Keratinocyte (primary cell): ENCODE measurements around the gene TDRD1. TPM values are rescaled to one million over a fixed set of nuclear protein-coding genes. Genes with fewer than 3 reads are reported as not detected.

Experiments used
- DNase-seq: peaks from one replicate; pipeline ENCODE4 v3.0.0-alpha.2; 2011; ENCODE audit warnings: low read depth, missing footprints, low spot score
- FAIRE-seq: peaks from 2 replicates; lab custom pipeline; 2011; peaks lifted over from hg19 to GRCh38; lab: Jason Lieb, UNC
- H2AFZ ChIP-seq: 2 replicates; pipeline ENCODE4 v1.6.0; 2012; ENCODE audit warnings: low read length, control low read depth, inconsistent platforms; ENCODE audit not compliant: control insufficient read depth
- H3K27ac ChIP-seq: 2 replicates; pipeline ENCODE4 v1.5.1; 2011; ENCODE audit warnings: low read length; ENCODE audit not compliant: control insufficient read depth, insufficient read depth
- H3K27me3 ChIP-seq: 3 replicates; pipeline ENCODE4 v1.6.0; 2011; ENCODE audit warnings: low read length; ENCODE audit not compliant: control insufficient read depth, insufficient read depth; ENCODE audit errors: extremely low read depth
- H3K36me3 ChIP-seq, 2 experiments: 2 replicates in 1 of 2; 3 replicates in 1 of 2; pipeline ENCODE4 v1.5.1; 2011; ENCODE audit warnings: low read length in 2 of 2, mild to moderate bottlenecking in 1 of 2; ENCODE audit not compliant: control insufficient read depth in 2 of 2, insufficient read depth in 2 of 2; ENCODE audit errors: extremely low read depth in 1 of 2
- H3K4me1 ChIP-seq: 3 replicates; pipeline ENCODE4 v1.5.1; 2011; ENCODE audit warnings: low read length; ENCODE audit not compliant: control insufficient read depth, insufficient read depth; ENCODE audit errors: extremely low read depth
- H3K4me2 ChIP-seq: 3 replicates; pipeline ENCODE4 v1.6.0; 2011; ENCODE audit warnings: low read depth, low read length; ENCODE audit not compliant: control insufficient read depth, insufficient read depth; ENCODE audit errors: extremely low read depth
- H3K4me3 ChIP-seq, 3 experiments: fragments of 200-600 bp in 1 of 3; sonication (generic) in 1 of 3; 2 replicates in 2 of 3; 3 replicates in 1 of 3; pipeline ENCODE4 v1.5.1; 2011 to 2016; ENCODE audit warnings: low read length in 3 of 3, mild to moderate bottlenecking in 3 of 3, control low read depth in 2 of 3, inconsistent platforms in 1 of 3, low read depth in 1 of 3, mixed read lengths in 1 of 3, mixed run types in 1 of 3, moderate library complexity in 1 of 3; ENCODE audit not compliant: control insufficient read depth in 2 of 3, insufficient read depth in 2 of 3; ENCODE audit errors: extremely low read depth in 1 of 3
- H3K79me2 ChIP-seq: 2 replicates; pipeline ENCODE4 v1.6.0; 2012; ENCODE audit warnings: low read length; ENCODE audit not compliant: control insufficient read depth, insufficient read depth
- H3K9ac ChIP-seq: 3 replicates; pipeline ENCODE4 v1.6.0; 2011; ENCODE audit warnings: low read length; ENCODE audit not compliant: control insufficient read depth, insufficient read depth; ENCODE audit errors: extremely low read depth
- H3K9me1 ChIP-seq: 3 replicates; pipeline ENCODE4 v1.6.0; 2011; ENCODE audit warnings: low read length; ENCODE audit not compliant: control insufficient read depth, insufficient read depth; ENCODE audit errors: extremely low read depth
- H3K9me3 ChIP-seq: 2 replicates; pipeline ENCODE4 v1.5.1; 2012; ENCODE audit warnings: low read depth, low read length; ENCODE audit not compliant: control insufficient read depth
- H4K20me1 ChIP-seq: 3 replicates; pipeline ENCODE4 v1.6.0; 2011; ENCODE audit warnings: low read length; ENCODE audit not compliant: control insufficient read depth, insufficient read depth; ENCODE audit errors: extremely low read depth
- CTCF ChIP-seq, 3 experiments: IDR thresholded peaks in 1 of 3; conservative IDR thresholded peaks in 1 of 3; optimal IDR thresholded peaks in 1 of 3; 2 replicates in 2 of 3; 3 replicates in 1 of 3; pipeline versions ENCODE3 to v1.5.1; 2011; ENCODE audit warnings: low read length in 3 of 3, mild to moderate bottlenecking in 3 of 3, moderate library complexity in 2 of 3, control low read depth in 1 of 3, inconsistent platforms in 1 of 3; ENCODE audit not compliant: insufficient read depth in 2 of 3; ENCODE audit errors: extremely low read depth in 1 of 3
- EZH2 ChIP-seq: IDR thresholded peaks from one replicate; pipeline ENCODE4 v1.6.1; 2012; ENCODE audit warnings: inconsistent platforms, mild to moderate bottlenecking, low read length, moderate library complexity
- dilution Hi-C: fragments of 300-500 bp; cut with MboI; formaldehyde crosslinking; loops from one replicate; pipeline ENCODE4 v1.7.0; 2020; ENCODE audit warnings: low sequenced_read_pairs; ENCODE audit not compliant: extremely low pct_ligation_motif_present
- polyA plus RNA-seq, 5 experiments: library from polyadenylated mRNA; depleted of rRNA in 3 of 5; stranded (reverse) in 3 of 5; stranded (forward) in 1 of 5; unstranded in 1 of 5; fragments of >200 nt; gene quantifications; 1 replicate in 1 of 5; 2 replicates in 3 of 5; 3 replicates in 1 of 5; pipeline versions ENCODE4 v1.2.1 to v1.2.3, GENCODE V29; 2011 to 2012; ENCODE audit warnings: missing spikeins in 2 of 5, low read depth in 1 of 5, low replicate concordance in 1 of 5

Gene TDRD1
- polyA plus RNA-seq, 1 donor (not counting 4 experiments of a cell fraction or from before 2014, with no cell fraction given) = 0.56 TPM

DNA sequence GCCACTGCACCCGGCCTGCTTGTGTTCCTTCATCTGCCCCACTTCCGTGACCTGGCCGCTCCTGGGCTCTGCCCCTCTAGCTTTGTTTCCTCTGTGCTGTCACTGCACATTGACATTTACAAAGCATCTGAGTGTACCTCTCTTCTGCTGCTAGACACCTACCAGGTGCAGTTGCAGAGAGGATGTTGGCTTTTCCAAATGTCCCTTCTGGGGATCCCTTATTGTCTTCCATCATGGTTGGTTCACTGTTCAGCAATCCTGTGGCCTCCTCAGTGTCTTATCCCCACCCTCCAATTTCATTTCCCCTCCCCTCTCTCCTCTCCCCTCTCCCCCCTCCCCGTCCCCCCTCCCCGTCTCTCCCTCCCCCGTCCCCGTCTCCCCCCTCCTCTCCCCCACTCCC lies 73.7 kb downstream of the TDRD1 start:
- Histone ChIP-seq H3K9ac (no peak overlapping the region), H3K79me2 (no peaks in the 10 kb centered on the region), H3K36me3 (no peaks in the 10 kb centered on the region), H3K9me3 (no peaks in the 10 kb centered on the region), H3K27me3 (no peaks in the 10 kb centered on the region), H2AFZ (no peak overlapping the region), H3K4me3 (no peak overlapping the region), H4K20me1 (no peaks in the 10 kb centered on the region), H3K27ac (no peak overlapping the region), H3K4me1 (no peaks in the 10 kb centered on the region), H3K4me2 (no peak overlapping the region), H3K9me1 (no peaks in the 10 kb centered on the region)
- DNase-seq (no peak), FAIRE-seq (no peak)
- TF ChIP-seq EZH2 (no peak), CTCF (optimal IDR thresholded peaks at IDR 0.05 in 1 of 3, IDR thresholded peaks at IDR 0.05 in 1 of 3, conservative IDR thresholded peaks at IDR 0.05 in 1 of 3; ENCODE audit: extremely low read depth in 1 of 3, insufficient read depth in 2 of 3, low read length in 3 of 3) (no peak)
- dilution Hi-C loops = no loop called here

GRCh38 chr10:114255227-114255626 lies 76.1 kb downstream of the TDRD1 start:
- Histone ChIP-seq H3K9me1 (no peaks in the 10 kb centered on the region), H3K9ac (no peak overlapping the region), H2AFZ (no peak overlapping the region), H3K27ac (no peak overlapping the region), H4K20me1 (no peaks in the 10 kb centered on the region), H3K79me2 (no peaks in the 10 kb centered on the region), H3K9me3 (no peaks in the 10 kb centered on the region), H3K4me1 (peaks cover 5% of the 10 kb centered on the region), H3K4me2 (no peak overlapping the region), H3K4me3 (no peak overlapping the region), H3K27me3 (no peaks in the 10 kb centered on the region), H3K36me3 (no peaks in the 10 kb centered on the region)
- no peak for TF ChIP-seq CTCF (optimal IDR thresholded peaks at IDR 0.05 in 1 of 3, IDR thresholded peaks at IDR 0.05 in 1 of 3, conservative IDR thresholded peaks at IDR 0.05 in 1 of 3; ENCODE audit: extremely low read depth in 1 of 3, insufficient read depth in 2 of 3, low read length in 3 of 3)
- TF ChIP-seq EZH2 = no peak
- DNase-seq (no peak), FAIRE-seq (no peak)
- dilution Hi-C loops = no loop called here
